NT2/D1 (cell line): ENCODE data around the gene ANXA11.

Experiments used
- DNase-seq: peaks from one replicate; pipeline ENCODE4 v3.0.0-alpha.2; 2011; ENCODE audit warnings: low read depth, low spot score
- H3K27me3 ChIP-seq: 2 replicates; pipeline ENCODE4 v1.6.0; 2011; ENCODE audit warnings: mild to moderate bottlenecking; ENCODE audit not compliant: insufficient read length, insufficient read depth
- H3K36me3 ChIP-seq: 2 replicates; pipeline ENCODE4 v1.6.1; 2011; ENCODE audit warnings: mild to moderate bottlenecking, low read length, mixed read lengths; ENCODE audit not compliant: insufficient read depth, insufficient read length
- H3K4me1 ChIP-seq: 2 replicates; pipeline ENCODE4 v1.5.1; 2011; ENCODE audit not compliant: insufficient read depth, insufficient read length
- H3K4me3 ChIP-seq: 2 replicates; pipeline ENCODE4 v1.5.1; 2011; ENCODE audit warnings: low read depth; ENCODE audit not compliant: insufficient read length
- H3K9ac ChIP-seq: 2 replicates; pipeline ENCODE4 v1.6.0; 2011; ENCODE audit warnings: low read depth; ENCODE audit not compliant: insufficient read length
- H3K9me3 ChIP-seq: 2 replicates; pipeline ENCODE4 v1.5.1; 2011; ENCODE audit warnings: mild to moderate bottlenecking, low read length; ENCODE audit not compliant: insufficient read depth
- SUZ12 ChIP-seq: IDR thresholded peaks from 2 replicates; pipeline ENCODE4 v1.6.1; 2011; ENCODE audit not compliant: insufficient read length, insufficient read depth; ENCODE audit errors: extremely low read depth
- YY1 ChIP-seq: IDR thresholded peaks from 2 replicates; pipeline ENCODE4 v1.6.1; 2011; ENCODE audit not compliant: insufficient read length, insufficient read depth
- ZNF274 ChIP-seq: IDR thresholded peaks from 2 replicates; pipeline ENCODE4 v1.6.1; 2011; ENCODE audit warnings: mild to moderate bottlenecking, low read depth, low read length

Gene ANXA11

DNA sequence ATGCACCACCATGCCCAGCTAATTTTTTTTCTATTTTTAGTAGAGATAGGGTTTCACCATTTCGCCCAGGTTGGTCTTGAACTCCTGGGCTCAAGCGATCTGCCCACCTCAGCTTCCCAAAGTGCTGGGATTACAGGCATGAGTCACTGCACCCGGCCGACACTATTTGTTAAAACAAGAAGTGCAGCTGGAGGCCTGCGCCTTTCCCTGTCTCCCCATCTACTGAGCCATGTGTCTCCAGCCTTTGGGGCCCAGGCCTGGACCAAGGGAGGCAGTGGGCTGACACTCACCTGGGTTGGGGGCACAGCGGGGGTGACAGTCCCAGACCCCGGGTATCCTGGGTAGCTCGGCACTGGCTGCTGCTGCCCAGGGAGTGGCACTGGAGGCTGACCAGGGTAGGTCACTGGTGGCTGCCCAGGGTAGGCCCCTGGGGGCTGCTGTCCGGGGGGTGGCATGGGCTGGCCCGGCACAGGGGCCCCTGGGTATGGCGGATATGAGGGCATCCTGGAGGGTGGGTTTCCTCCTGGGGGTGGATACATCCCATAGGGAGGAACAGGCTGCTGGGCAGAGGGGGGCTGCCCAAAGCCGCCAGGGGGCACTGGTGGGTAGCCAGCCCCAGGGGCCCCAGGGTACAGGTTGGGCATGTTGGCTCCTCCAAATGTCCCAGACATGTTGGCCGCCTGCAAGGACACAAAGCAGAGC lies 36.5 kb downstream of the ANXA11 start:
- H3K9ac ChIP-seq, result no peak overlapping the region
- H3K27me3 ChIP-seq, result no peaks in the 10 kb centered on the region
- H3K36me3 ChIP-seq, result peaks cover 41% of the 10 kb centered on the region
- DNase-seq, result no peak
- no peaks in the 10 kb centered on the region for H3K9me3 ChIP-seq
- no peak overlapping the region for H3K4me3 ChIP-seq
- peaks cover 14% of the 10 kb centered on the region for H3K4me1 ChIP-seq
- TF ChIP-seq YY1 (no peak), ZNF274 (no peak), SUZ12 (no peak)

DNA sequence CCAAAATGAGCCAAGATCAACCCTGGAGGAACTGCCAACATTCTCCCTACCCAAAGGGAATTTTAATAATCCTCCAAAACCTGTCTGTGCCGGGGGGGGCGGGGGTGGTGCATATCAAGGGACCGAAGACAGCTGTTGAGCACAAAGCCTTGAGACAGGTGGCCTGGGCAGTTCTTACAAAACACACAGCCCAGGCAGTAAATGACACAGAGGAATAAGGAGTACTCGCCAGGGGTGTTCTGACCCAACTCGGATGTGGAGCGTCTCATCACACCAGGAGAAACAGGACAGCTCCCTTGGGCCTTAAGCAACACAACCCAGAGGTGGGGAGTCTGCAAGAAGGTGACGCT lies 37.2 kb downstream of the ANXA11 start:
- Histone ChIP-seq H3K4me1 (peaks cover 12% of the 10 kb centered on the region), H3K36me3 (peaks cover 45% of the 10 kb centered on the region)
- no peak for TF ChIP-seq YY1
- no peak for TF ChIP-seq SUZ12
- TF ChIP-seq ZNF274, result no peak

DNA sequence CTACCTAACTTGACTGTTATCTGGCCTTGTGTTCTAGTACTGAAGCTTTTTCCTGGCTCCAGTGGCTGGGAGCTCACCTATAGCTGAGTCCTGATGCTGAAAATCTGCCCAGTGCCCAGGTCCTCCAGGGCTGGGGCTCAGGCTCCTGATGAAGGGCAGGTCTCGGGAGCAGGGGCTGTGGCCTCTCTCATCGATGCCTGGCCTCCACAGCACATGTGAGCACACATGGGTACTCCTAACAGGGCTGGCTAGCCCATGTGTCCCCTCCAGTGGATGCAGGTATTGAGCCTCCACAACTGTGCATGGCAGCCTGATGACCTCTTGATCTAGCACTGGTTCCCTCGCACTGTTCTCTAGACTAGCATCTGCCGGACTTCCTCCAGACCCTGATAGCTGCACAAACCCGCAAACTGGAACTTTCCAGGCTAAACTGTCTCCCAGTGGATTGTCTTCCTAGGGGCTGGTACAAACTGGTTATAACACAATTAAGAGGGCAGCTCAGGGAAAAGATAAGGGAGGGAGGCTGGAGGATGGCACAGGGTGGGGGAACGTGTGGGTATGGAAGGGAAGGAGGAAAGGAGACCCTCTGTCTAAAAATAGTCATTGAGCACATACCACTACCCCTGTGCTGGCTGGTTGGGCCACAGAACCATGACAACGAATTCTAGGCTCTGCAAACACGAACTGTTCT lies 37.7 kb downstream of the ANXA11 start:
- no peak for TF ChIP-seq ZNF274
- no peak for TF ChIP-seq YY1
- no peak for TF ChIP-seq SUZ12
- H3K4me3 ChIP-seq, result no peak overlapping the region
- DNase-seq, result no peak
- H3K27me3 ChIP-seq, result no peaks in the 10 kb centered on the region
- H3K9ac ChIP-seq, result no peak overlapping the region
- H3K36me3 ChIP-seq, result peaks cover 48% of the 10 kb centered on the region
- H3K4me1 ChIP-seq, result peaks cover 11% of the 10 kb centered on the region
- no peaks in the 10 kb centered on the region for H3K9me3 ChIP-seq

More for the DNA sequence above, 37.2 kb downstream of the ANXA11 start:
- Histone ChIP-seq H3K4me3 (no peak overlapping the region), H3K9ac (no peak overlapping the region), H3K9me3 (no peaks in the 10 kb centered on the region), H3K27me3 (no peaks in the 10 kb centered on the region)
- no peak for DNase-seq

DNA sequence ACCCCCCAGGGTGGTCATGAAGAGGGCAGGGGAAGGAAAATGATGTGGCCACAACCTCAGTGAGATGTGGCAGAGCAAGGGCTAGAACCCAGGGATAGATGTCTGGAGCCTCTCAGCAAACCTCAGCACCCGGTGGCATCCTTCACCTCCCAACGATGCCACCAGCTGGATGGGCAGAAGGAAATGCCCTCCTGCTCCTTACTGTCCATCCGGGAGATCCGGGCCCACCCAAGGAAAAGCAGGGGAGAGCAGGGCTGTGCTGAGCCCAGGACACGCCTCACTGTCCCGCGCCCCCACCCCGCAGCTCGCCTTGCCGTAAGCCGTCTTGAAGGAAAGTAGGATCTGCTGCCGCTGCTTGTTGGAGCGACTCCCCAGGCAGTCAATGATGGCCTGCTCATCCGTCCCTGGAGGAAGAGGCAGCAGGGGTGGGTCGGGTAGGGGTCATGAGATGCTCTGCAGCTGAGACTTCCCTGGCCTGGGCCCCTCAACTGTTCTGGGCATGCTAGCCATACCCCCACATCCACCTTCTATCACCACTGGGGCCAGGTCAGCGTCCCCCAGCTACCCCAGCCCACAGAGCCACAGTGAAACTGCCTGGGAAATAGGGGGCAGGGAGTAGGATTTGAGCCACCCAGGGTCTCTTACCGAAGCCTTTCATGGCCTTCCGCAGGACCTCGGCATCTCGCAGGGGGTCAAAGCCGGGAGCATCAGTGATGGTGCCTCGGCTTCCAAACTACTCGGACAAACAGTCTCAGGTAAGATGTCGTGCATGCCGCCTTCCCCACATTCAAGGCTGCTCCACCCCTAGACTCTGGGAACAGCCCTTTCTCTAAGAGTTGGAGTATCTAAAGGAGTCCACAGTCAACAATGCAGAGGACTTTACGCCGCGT lies 38.5 kb downstream of the ANXA11 start:
- H3K9me3 ChIP-seq, result no peaks in the 10 kb centered on the region
- H3K4me3 ChIP-seq, result no peak overlapping the region
- peaks cover 11% of the 10 kb centered on the region for H3K4me1 ChIP-seq
- H3K27me3 ChIP-seq, result no peaks in the 10 kb centered on the region
- H3K36me3 ChIP-seq, result peaks cover 52% of the 10 kb centered on the region
- no peak overlapping the region for H3K9ac ChIP-seq
- no peak for DNase-seq
- no peak for TF ChIP-seq YY1
- no peak for TF ChIP-seq ZNF274
- TF ChIP-seq SUZ12, result no peak

DNA sequence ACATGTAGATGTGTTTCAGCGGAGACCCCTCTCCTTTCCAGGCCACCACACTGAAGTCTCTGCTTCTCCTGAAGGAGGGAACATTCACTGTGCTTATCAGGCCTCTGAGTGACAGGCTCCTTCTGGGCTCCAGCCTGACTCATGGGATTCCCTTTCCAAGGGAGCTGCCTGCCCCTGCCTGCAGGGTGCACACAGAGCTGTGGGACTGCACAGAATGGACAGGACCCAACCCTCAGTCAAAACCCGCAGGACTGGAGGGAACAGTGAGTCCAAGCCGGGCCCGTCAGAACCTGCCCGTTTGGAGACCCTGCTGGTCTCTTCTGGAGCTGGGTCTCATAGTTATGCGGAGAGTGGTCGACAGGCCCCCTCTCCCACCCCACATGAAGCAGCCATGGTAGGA lies 40.2 kb downstream of the ANXA11 start:
- Histone ChIP-seq H3K9ac (no peak overlapping the region), H3K36me3 (peaks cover 53% of the 10 kb centered on the region), H3K4me1 (peaks cover 2% of the 10 kb centered on the region), H3K4me3 (no peak overlapping the region), H3K27me3 (no peaks in the 10 kb centered on the region), H3K9me3 (no peaks in the 10 kb centered on the region)
- TF ChIP-seq ZNF274 (no peak), SUZ12 (no peak), YY1 (no peak)
- no peak for DNase-seq

DNA sequence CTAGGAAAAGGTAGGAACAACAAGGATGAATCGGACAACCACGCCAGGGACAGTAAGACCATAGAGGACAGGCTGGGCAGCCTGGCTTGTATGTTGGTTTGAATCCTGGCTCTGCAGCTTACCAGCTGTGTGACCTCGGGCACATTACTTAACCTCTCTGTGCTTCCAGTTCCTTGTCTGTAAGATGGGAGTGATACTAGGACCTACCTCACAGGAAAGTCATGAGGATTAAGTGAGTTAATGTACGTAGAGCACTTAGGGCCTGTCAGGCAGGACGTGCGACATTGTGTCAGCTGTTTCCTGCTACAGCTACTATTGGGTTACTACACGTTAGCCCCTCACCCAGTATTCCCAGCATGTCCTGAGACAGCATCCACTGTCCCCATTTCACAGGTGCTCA lies 40.7 kb downstream of the ANXA11 start:
- DNase-seq, result no peak
- H3K4me3 ChIP-seq, result no peak overlapping the region
- TF ChIP-seq SUZ12, result no peak
- TF ChIP-seq ZNF274, result no peak
- TF ChIP-seq YY1, result no peak
- no peaks in the 10 kb centered on the region for H3K9me3 ChIP-seq
- no peak overlapping the region for H3K9ac ChIP-seq
- no peaks in the 10 kb centered on the region for H3K27me3 ChIP-seq
- H3K4me1 ChIP-seq, result peaks cover 2% of the 10 kb centered on the region
- H3K36me3 ChIP-seq, result peaks cover 57% of the 10 kb centered on the region

DNA sequence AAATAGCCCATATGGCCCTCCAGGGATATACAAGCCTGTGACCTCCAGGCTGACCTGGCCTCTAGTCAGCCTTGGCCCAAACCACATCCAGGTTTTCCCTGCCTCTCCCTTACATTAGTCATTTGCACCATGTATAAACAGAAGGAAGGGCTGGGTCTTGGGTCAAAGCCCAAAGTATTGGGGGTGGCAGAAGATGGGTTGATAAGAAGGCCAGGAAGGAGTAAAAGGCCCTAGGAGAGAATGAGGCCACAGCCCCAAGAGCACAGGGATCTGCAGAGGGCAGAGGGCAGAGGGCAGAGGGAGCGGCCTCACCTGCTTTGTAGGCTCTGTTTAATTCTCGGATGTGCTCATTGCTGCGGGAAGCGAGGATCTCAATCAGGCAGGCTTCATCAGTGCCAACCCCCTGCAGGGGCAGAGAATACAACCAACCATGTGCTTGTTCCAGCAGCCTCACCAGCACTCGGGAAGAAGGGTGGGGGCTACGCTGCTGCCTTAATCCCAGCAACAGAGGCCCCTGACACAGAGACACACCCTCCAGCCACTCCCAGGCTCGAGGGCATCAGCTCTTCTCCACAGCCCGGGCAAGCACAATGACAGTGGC lies 41.5 kb downstream of the ANXA11 start:
- no peak overlapping the region for H3K4me3 ChIP-seq
- no peak for DNase-seq
- H3K4me1 ChIP-seq, result peaks cover 2% of the 10 kb centered on the region
- no peak overlapping the region for H3K9ac ChIP-seq
- H3K36me3 ChIP-seq, result peaks cover 56% of the 10 kb centered on the region
- no peaks in the 10 kb centered on the region for H3K27me3 ChIP-seq
- no peaks in the 10 kb centered on the region for H3K9me3 ChIP-seq
- TF ChIP-seq YY1 (no peak), SUZ12 (no peak), ZNF274 (no peak)
